Measurements from ENCODE around the gene E2F8.

- TF ChIP-seq, protein P1, sequence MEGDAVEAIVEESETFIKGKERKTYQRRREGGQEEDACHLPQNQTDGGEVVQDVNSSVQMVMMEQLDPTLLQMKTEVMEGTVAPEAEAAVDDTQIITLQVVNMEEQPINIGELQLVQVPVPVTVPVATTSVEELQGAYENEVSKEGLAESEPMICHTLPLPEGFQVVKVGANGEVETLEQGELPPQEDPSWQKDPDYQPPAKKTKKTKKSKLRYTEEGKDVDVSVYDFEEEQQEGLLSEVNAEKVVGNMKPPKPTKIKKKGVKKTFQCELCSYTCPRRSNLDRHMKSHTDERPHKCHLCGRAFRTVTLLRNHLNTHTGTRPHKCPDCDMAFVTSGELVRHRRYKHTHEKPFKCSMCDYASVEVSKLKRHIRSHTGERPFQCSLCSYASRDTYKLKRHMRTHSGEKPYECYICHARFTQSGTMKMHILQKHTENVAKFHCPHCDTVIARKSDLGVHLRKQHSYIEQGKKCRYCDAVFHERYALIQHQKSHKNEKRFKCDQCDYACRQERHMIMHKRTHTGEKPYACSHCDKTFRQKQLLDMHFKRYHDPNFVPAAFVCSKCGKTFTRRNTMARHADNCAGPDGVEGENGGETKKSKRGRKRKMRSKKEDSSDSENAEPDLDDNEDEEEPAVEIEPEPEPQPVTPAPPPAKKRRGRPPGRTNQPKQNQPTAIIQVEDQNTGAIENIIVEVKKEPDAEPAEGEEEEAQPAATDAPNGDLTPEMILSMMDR (IDR thresholded peaks at IDR 0.05; ENCODE audit: insufficient read depth, low read depth, low read length): no peak
- no peak for TF ChIP-seq EZH2 (IDR thresholded peaks at IDR 0.05; ENCODE audit: insufficient read depth, low read length)
Observed at GRCh38 chr11:19229671-19230070, 11.1 kb downstream of the E2F8 start.
